ENCODE measurements around the gene INA. TPM values are rescaled to one million over a fixed set of nuclear protein-coding genes. Genes with fewer than 3 reads are reported as not detected.
A peak's percentile ranks its signal among the peaks of the same experiment; 100 is the strongest.
"Not testable (repeated sequence)": the region's sequence is repeated elsewhere in the genome, so short reads cannot be mapped to it uniquely, and the experiment has no call there.

Gene INA
- total RNA-seq, 1 experiment from 2014 or later = 25.0 TPM

- no peak overlapping the region for H3K4me3 ChIP-seq (ENCODE audit: insufficient read depth, low read depth, low read length)
- no peaks in the 10 kb centered on the region for H3K27me3 ChIP-seq (ENCODE audit: control insufficient read depth, insufficient read depth, low read length)
- DNase-seq = no peak
- no peaks in the 10 kb centered on the region for H3K36me3 ChIP-seq (replicated peaks; ENCODE audit: control insufficient read depth, insufficient read depth, low read length)
Observed at GRCh38 chr10:103256613-103257012, 20.3 kb upstream of the INA start.

GRCh38 chr10:103257812-103258211 is 19.1 kb upstream of the INA start:
- DNase-seq = no peak
- Histone ChIP-seq H3K27me3 (ENCODE audit: control insufficient read depth, insufficient read depth, low read length) (no peaks in the 10 kb centered on the region), H3K4me3 (ENCODE audit: insufficient read depth, low read depth, low read length) (no peak overlapping the region), H3K36me3 (replicated peaks; ENCODE audit: control insufficient read depth, insufficient read depth, low read length) (no peaks in the 10 kb centered on the region)

GRCh38 chr10:103258928-103259327 is 18.0 kb upstream of the INA start:
- H3K27me3 ChIP-seq (ENCODE audit: control insufficient read depth, insufficient read depth, low read length); DNase-seq; H3K4me3 ChIP-seq (ENCODE audit: insufficient read depth, low read depth, low read length); H3K36me3 ChIP-seq (replicated peaks; ENCODE audit: control insufficient read depth, insufficient read depth, low read length): not testable (repeated sequence)

GRCh38 chr10:103259989-103260388 is 16.9 kb upstream of the INA start:
- Histone ChIP-seq H3K27me3 (ENCODE audit: control insufficient read depth, insufficient read depth, low read length) (no peaks in the 10 kb centered on the region), H3K36me3 (replicated peaks; ENCODE audit: control insufficient read depth, insufficient read depth, low read length) (no peaks in the 10 kb centered on the region), H3K4me3 (ENCODE audit: insufficient read depth, low read depth, low read length) (no peak overlapping the region)
- DNase-seq = no peak

GRCh38 chr10:103262229-103262628 is 14.7 kb upstream of the INA start:
- H3K27me3 ChIP-seq (ENCODE audit: control insufficient read depth, insufficient read depth, low read length) = no peaks in the 10 kb centered on the region
- no peaks in the 10 kb centered on the region for H3K36me3 ChIP-seq (replicated peaks; ENCODE audit: control insufficient read depth, insufficient read depth, low read length)
- no peak for DNase-seq
- no peak overlapping the region for H3K4me3 ChIP-seq (ENCODE audit: insufficient read depth, low read depth, low read length)

GRCh38 chr10:103265717-103266329 is 11.1 kb upstream of the INA start:
- H3K27me3 ChIP-seq (ENCODE audit: control insufficient read depth, insufficient read depth, low read length) = no peaks in the 10 kb centered on the region
- H3K36me3 ChIP-seq (replicated peaks; ENCODE audit: control insufficient read depth, insufficient read depth, low read length) = no peaks in the 10 kb centered on the region
- DNase-seq = peak; percentile 73
- H3K4me3 ChIP-seq (ENCODE audit: insufficient read depth, low read depth, low read length) = no peak overlapping the region

GRCh38 chr10:103273041-103273441 is 3.9 kb upstream of the INA start:
- H3K4me3 ChIP-seq (ENCODE audit: insufficient read depth, low read depth, low read length) = no peak overlapping the region
- no peaks in the 10 kb centered on the region for H3K36me3 ChIP-seq (replicated peaks; ENCODE audit: control insufficient read depth, insufficient read depth, low read length)
- DNase-seq = no peak
- H3K27me3 ChIP-seq (ENCODE audit: control insufficient read depth, insufficient read depth, low read length) = peaks cover 27% of the 10 kb centered on the region

- Histone ChIP-seq H3K27me3 (ENCODE audit: control insufficient read depth, insufficient read depth, low read length) (peaks cover 38% of the 10 kb centered on the region), H3K36me3 (replicated peaks; ENCODE audit: control insufficient read depth, insufficient read depth, low read length) (no peaks in the 10 kb centered on the region), H3K4me3 (ENCODE audit: insufficient read depth, low read depth, low read length) (peak overlapping the region; percentile 61)
- no peak for DNase-seq
Observed at GRCh38 chr10:103276251-103276895, 565 bp upstream of the INA start.

- H3K36me3 ChIP-seq (replicated peaks; ENCODE audit: control insufficient read depth, insufficient read depth, low read length) = no peaks in the 10 kb centered on the region
- peak; percentile 68 for DNase-seq
- H3K27me3 ChIP-seq (ENCODE audit: control insufficient read depth, insufficient read depth, low read length) = peaks cover 38% of the 10 kb centered on the region
- peak overlapping the region; percentile 61 for H3K4me3 ChIP-seq (ENCODE audit: insufficient read depth, low read depth, low read length)
Observed at GRCh38 chr10:103277713-103278536, 987 bp downstream of the INA start.

- Histone ChIP-seq H3K36me3 (replicated peaks; ENCODE audit: control insufficient read depth, insufficient read depth, low read length) (no peaks in the 10 kb centered on the region), H3K4me3 (ENCODE audit: insufficient read depth, low read depth, low read length) (peak overlapping the region; percentile 61), H3K27me3 (ENCODE audit: control insufficient read depth, insufficient read depth, low read length) (peaks cover 38% of the 10 kb centered on the region)
- peak; percentile 32 for DNase-seq
Observed at GRCh38 chr10:103278537-103278823, 1.5 kb downstream of the INA start.

- peaks cover 38% of the 10 kb centered on the region for H3K27me3 ChIP-seq (ENCODE audit: control insufficient read depth, insufficient read depth, low read length)
- no peaks in the 10 kb centered on the region for H3K36me3 ChIP-seq (replicated peaks; ENCODE audit: control insufficient read depth, insufficient read depth, low read length)
- peak; percentile 72 for DNase-seq
- H3K4me3 ChIP-seq (ENCODE audit: insufficient read depth, low read depth, low read length) = peak overlapping the region; percentile 61; the same call in 1 of the 2 replicates
Observed at GRCh38 chr10:103278862-103279298, 1.9 kb downstream of the INA start.

GRCh38 chr10:103280031-103280430 is 3.1 kb downstream of the INA start:
- Histone ChIP-seq H3K36me3 (replicated peaks; ENCODE audit: control insufficient read depth, insufficient read depth, low read length) (no peaks in the 10 kb centered on the region), H3K4me3 (ENCODE audit: insufficient read depth, low read depth, low read length) (no peak overlapping the region), H3K27me3 (ENCODE audit: control insufficient read depth, insufficient read depth, low read length) (peaks cover 38% of the 10 kb centered on the region)
- DNase-seq = no peak

- H3K27me3 ChIP-seq (ENCODE audit: control insufficient read depth, insufficient read depth, low read length) = peaks cover 36% of the 10 kb centered on the region
- H3K4me3 ChIP-seq (ENCODE audit: insufficient read depth, low read depth, low read length) = no peak overlapping the region
- no peaks in the 10 kb centered on the region for H3K36me3 ChIP-seq (replicated peaks; ENCODE audit: control insufficient read depth, insufficient read depth, low read length)
- DNase-seq = no peak
Observed at GRCh38 chr10:103280506-103280905, 3.6 kb downstream of the INA start.

- Histone ChIP-seq H3K27me3 (ENCODE audit: control insufficient read depth, insufficient read depth, low read length) (peaks cover 23% of the 10 kb centered on the region), H3K36me3 (replicated peaks; ENCODE audit: control insufficient read depth, insufficient read depth, low read length) (no peaks in the 10 kb centered on the region), H3K4me3 (ENCODE audit: insufficient read depth, low read depth, low read length) (peak overlapping the region; percentile 11; the same call in 1 of the 2 replicates)
- DNase-seq = peak; percentile 84
Observed at GRCh38 chr10:103281753-103282152, 4.8 kb downstream of the INA start.

GRCh38 chr10:103282961-103283360 is 6.0 kb downstream of the INA start:
- no peak for DNase-seq
- H3K27me3 ChIP-seq (ENCODE audit: control insufficient read depth, insufficient read depth, low read length) = peaks cover 12% of the 10 kb centered on the region
- H3K4me3 ChIP-seq (ENCODE audit: insufficient read depth, low read depth, low read length) = no peak overlapping the region
- H3K36me3 ChIP-seq (replicated peaks; ENCODE audit: control insufficient read depth, insufficient read depth, low read length) = no peaks in the 10 kb centered on the region

All from H7 (cell line).